ENCODE results near the gene ARMC7. TPM values are rescaled to one million over a fixed set of nuclear protein-coding genes. Genes with fewer than 3 reads are reported as not detected.
A peak's percentile ranks its signal among the peaks of the same experiment; 100 is the strongest.

ARMC7 gene
- total and polyA plus RNA-seq, 2 donors (not counting 1 experiment from before 2014, with no cell fraction given): 3.1 to 5.9 TPM

DNA sequence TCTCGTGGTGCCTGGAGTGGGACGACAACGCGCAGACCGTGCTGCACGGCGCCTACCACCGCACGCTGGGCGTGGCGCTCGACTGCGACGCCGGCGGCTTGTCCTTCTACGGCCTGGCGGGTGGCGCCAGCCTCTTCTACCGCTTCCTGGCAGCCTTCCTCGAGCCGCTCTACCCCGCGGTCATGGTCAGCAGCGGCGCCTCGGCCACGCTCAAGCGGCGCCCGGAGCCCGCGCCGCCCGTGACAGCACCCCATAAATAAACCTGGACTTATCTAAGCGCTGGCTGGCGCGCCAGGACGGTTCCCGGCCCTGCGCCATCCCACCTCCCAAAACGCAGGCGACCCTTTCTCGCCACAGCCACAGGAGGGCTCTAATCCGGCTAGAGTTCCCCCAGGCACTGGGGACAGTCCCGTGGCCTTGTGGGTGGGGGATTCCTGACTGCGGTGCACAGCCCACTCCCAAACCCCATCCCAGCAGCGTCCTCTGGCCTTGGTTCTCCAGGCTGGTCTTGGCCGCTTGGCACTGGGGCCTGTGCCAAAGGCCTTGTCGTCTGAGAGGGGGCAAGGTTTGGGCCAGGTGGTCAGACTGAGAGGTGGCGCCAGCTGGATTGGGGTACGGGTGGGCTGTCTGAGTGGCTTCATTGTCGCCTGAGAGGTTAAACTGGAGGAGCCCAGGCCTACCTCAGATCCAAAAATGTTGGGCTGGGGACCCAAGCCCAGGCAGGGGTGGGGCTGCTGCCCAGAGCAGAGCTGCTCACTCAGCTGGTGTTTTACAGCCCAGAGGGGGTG lies 32.1 kb upstream of the ARMC7 start:
- Histone ChIP-seq H4K20me1 (ENCODE audit: control insufficient read depth, extremely low read depth, insufficient read depth, low read length) (no peaks in the 10 kb centered on the region), H3K4me1 (ENCODE audit: control insufficient read depth, extremely low read depth, insufficient read depth, low read length) (peaks cover 22% of the 10 kb centered on the region), H3K36me3 (ENCODE audit: control insufficient read depth, insufficient read depth, low read length) (no peaks in the 10 kb centered on the region), H3K4me2 (ENCODE audit: extremely low read depth, insufficient read depth, low read length) (peak overlapping the region; percentile 37), H3K27me3 (ENCODE audit: control insufficient read depth, insufficient read depth, low read length) (no peaks in the 10 kb centered on the region), H3K27ac (ENCODE audit: insufficient read depth, low read length) (no peak overlapping the region), H3K79me2 (ENCODE audit: control insufficient read depth, insufficient read depth, low read length) (no peaks in the 10 kb centered on the region), H2AFZ (ENCODE audit: low read length) (peak overlapping the region; percentile 68), H3K9me3 (ENCODE audit: control insufficient read depth, insufficient read depth, low read depth, low read length) (no peaks in the 10 kb centered on the region), H3K9ac (ENCODE audit: insufficient read depth, low read length) (no peak overlapping the region), H3K4me3 (replicated peaks in 1 of 4; ENCODE audit: control extremely low read depth in 1 of 4, insufficient read depth in 1 of 4, low read depth in 3 of 4, low read length in 4 of 4) (peak overlapping the region in 1 of 4 experiments; percentile 28)
- DNase-seq (ENCODE audit: low read depth in 2 of 2): peak in 1 of 2 donors; percentile 51
- TF ChIP-seq EZH2 (IDR thresholded peaks at IDR 0.05; ENCODE audit: low read length, missing control alignments): no peak
- TF ChIP-seq, protein P1, sequence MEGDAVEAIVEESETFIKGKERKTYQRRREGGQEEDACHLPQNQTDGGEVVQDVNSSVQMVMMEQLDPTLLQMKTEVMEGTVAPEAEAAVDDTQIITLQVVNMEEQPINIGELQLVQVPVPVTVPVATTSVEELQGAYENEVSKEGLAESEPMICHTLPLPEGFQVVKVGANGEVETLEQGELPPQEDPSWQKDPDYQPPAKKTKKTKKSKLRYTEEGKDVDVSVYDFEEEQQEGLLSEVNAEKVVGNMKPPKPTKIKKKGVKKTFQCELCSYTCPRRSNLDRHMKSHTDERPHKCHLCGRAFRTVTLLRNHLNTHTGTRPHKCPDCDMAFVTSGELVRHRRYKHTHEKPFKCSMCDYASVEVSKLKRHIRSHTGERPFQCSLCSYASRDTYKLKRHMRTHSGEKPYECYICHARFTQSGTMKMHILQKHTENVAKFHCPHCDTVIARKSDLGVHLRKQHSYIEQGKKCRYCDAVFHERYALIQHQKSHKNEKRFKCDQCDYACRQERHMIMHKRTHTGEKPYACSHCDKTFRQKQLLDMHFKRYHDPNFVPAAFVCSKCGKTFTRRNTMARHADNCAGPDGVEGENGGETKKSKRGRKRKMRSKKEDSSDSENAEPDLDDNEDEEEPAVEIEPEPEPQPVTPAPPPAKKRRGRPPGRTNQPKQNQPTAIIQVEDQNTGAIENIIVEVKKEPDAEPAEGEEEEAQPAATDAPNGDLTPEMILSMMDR (conservative IDR thresholded peaks at IDR 0.05 in 1 of 2, IDR thresholded peaks at IDR 0.05 in 1 of 2; ENCODE audit: low read depth in 1 of 2, low read length in 2 of 2): no peak

DNA sequence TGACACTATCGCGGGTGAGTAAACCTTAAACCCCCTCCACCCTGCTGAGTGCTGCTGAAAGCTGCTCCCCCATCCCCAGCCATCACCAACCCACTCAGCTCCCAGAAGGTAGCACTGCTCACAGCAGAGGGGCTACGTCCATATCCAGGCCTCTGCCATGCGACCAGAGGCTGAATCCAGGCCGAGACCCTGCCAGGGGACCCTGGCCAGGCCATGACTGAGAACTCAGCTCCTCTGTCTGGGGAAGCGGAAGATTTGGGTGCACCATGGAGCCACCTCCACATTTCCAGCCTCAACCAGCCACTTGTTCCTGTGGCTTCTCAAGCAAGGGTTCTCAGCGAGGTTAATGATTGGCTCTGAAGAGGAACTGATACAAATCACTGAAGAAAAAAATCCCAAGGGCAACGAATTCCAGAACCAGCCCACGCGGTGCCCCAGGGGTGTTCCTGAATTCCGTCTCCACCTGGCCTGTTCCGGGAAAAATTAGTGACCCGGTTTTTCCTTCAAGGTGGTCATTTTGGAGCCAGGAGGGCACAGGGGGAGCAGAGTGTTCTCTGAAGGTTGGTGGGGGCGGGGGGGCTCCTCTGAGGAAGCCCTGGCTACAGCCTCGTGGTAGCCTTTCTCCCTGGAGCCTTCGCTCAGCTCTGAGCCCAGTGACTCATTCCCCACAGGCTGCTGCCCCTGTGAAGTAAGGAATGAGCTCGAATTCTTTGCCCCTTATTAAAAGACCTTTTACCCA lies 31.3 kb upstream of the ARMC7 start:
- no peak overlapping the region for H3K4me3 ChIP-seq (replicated peaks in 1 of 4; ENCODE audit: control extremely low read depth in 1 of 4, insufficient read depth in 1 of 4, low read depth in 3 of 4, low read length in 4 of 4)
- DNase-seq (ENCODE audit: low read depth in 2 of 2): peak; percentile 59 to 84

DNA sequence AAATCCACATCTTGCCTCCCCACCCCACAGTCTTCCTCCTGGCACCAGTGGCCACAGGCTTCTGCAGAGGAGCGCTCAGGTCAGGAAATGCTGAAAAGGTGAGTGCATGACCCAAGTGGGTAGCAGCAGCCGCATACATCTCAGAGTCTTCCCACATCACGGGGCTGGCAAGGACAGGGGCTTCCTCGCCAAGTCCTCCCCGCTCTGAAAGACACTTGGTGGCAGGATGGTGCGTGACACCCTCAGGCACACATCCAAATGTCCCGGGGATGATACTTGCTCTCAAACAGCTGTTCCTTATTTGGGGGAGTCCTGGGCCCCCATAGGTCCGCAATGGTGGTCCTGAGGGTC lies 30.8 kb upstream of the ARMC7 start:
- Histone ChIP-seq H3K4me2 (ENCODE audit: extremely low read depth, insufficient read depth, low read length) (peak overlapping the region; percentile 59), H4K20me1 (ENCODE audit: control insufficient read depth, extremely low read depth, insufficient read depth, low read length) (no peaks in the 10 kb centered on the region), H3K36me3 (ENCODE audit: control insufficient read depth, insufficient read depth, low read length) (no peaks in the 10 kb centered on the region), H3K27me3 (ENCODE audit: control insufficient read depth, insufficient read depth, low read length) (no peaks in the 10 kb centered on the region), H3K9ac (ENCODE audit: insufficient read depth, low read length) (no peak overlapping the region), H3K9me3 (ENCODE audit: control insufficient read depth, insufficient read depth, low read depth, low read length) (no peaks in the 10 kb centered on the region), H3K27ac (ENCODE audit: insufficient read depth, low read length) (peak overlapping the region; percentile 39), H3K4me1 (ENCODE audit: control insufficient read depth, extremely low read depth, insufficient read depth, low read length) (peaks cover 22% of the 10 kb centered on the region), H3K79me2 (ENCODE audit: control insufficient read depth, insufficient read depth, low read length) (no peaks in the 10 kb centered on the region), H3K4me3 (replicated peaks in 1 of 4; ENCODE audit: control extremely low read depth in 1 of 4, insufficient read depth in 1 of 4, low read depth in 3 of 4, low read length in 4 of 4) (no peak overlapping the region), H2AFZ (ENCODE audit: low read length) (no peak overlapping the region)
- DNase-seq (ENCODE audit: low read depth in 2 of 2): no peak
- no peak for TF ChIP-seq EZH2 (IDR thresholded peaks at IDR 0.05; ENCODE audit: low read length, missing control alignments)
- TF ChIP-seq, protein P1 (conservative IDR thresholded peaks at IDR 0.05 in 1 of 2, IDR thresholded peaks at IDR 0.05 in 1 of 2; ENCODE audit: low read depth in 1 of 2, low read length in 2 of 2): no peak

More for the DNA sequence above, 31.3 kb upstream of the ARMC7 start:
- TF ChIP-seq EZH2 (IDR thresholded peaks at IDR 0.05; ENCODE audit: low read length, missing control alignments): no peak
- TF ChIP-seq, protein P1 (conservative IDR thresholded peaks at IDR 0.05 in 1 of 2, IDR thresholded peaks at IDR 0.05 in 1 of 2; ENCODE audit: low read depth in 1 of 2, low read length in 2 of 2): no peak
- Histone ChIP-seq H3K27me3 (ENCODE audit: control insufficient read depth, insufficient read depth, low read length) (no peaks in the 10 kb centered on the region), H2AFZ (ENCODE audit: low read length) (no peak overlapping the region), H3K4me1 (ENCODE audit: control insufficient read depth, extremely low read depth, insufficient read depth, low read length) (peaks cover 22% of the 10 kb centered on the region), H3K4me2 (ENCODE audit: extremely low read depth, insufficient read depth, low read length) (peak overlapping the region; percentile 59), H3K27ac (ENCODE audit: insufficient read depth, low read length) (peak overlapping the region; percentile 39), H3K36me3 (ENCODE audit: control insufficient read depth, insufficient read depth, low read length) (no peaks in the 10 kb centered on the region), H3K79me2 (ENCODE audit: control insufficient read depth, insufficient read depth, low read length) (no peaks in the 10 kb centered on the region), H3K9me3 (ENCODE audit: control insufficient read depth, insufficient read depth, low read depth, low read length) (no peaks in the 10 kb centered on the region), H3K9ac (ENCODE audit: insufficient read depth, low read length) (no peak overlapping the region), H4K20me1 (ENCODE audit: control insufficient read depth, extremely low read depth, insufficient read depth, low read length) (no peaks in the 10 kb centered on the region)
